Measurements from ENCODE around the gene PTPN1.

- no peak for TF ChIP-seq CTCF (IDR thresholded peaks at IDR 0.05)
- no peak for TF ChIP-seq POLR2A (IDR thresholded peaks at IDR 0.05)
Measured at GRCh38 chr20:50496773-50497385, 13.3 kb upstream of the PTPN1 start.

All from Peyer's patch (tissue), 4 donors.